Lung (tissue), 12 donors: Measurements from ENCODE around the gene RPGRIP1L. TPM values are rescaled to one million over a fixed set of nuclear protein-coding genes. Genes with fewer than 3 reads are reported as not detected.

Source experiments
- ATAC-seq: fragments of 200-7000 bp; cut with Tn5 transposase; one replicate; pipeline ENCODE4 v1.9.1; 2020; ENCODE audit warnings: moderate number of reproducible peaks; ENCODE audit not compliant: insufficient read depth, low FRiP score
- DNase-seq, 3 donors: peaks; one replicate each; pipeline ENCODE4 v3.0.0-alpha.2; 2013 to 2017
- H3K27ac ChIP-seq, 2 donors: one replicate each; pipeline ENCODE4 v1.5.1; 2013; ENCODE audit warnings: mild to moderate bottlenecking in 2 of 2, moderate library complexity in 2 of 2, control low read depth in 1 of 2, inconsistent platforms in 1 of 2, low read depth in 1 of 2, low read length in 1 of 2
- H3K27me3 ChIP-seq, 3 donors: one replicate each; pipeline ENCODE4 v1.5.1; 2013; ENCODE audit warnings: low read length in 2 of 3; ENCODE audit not compliant: control insufficient read depth in 3 of 3, insufficient read depth in 3 of 3
- H3K36me3 ChIP-seq, 4 donors: one replicate each; pipeline ENCODE4 v1.5.1; 2013; ENCODE audit warnings: low read length in 4 of 4, mild to moderate bottlenecking in 1 of 4, moderate library complexity in 1 of 4; ENCODE audit not compliant: control insufficient read depth in 4 of 4, insufficient read depth in 4 of 4
- H3K4me1 ChIP-seq, 5 donors: one replicate each; pipeline ENCODE4 v1.5.1; 2013; ENCODE audit warnings: low read length in 5 of 5, mild to moderate bottlenecking in 2 of 5, moderate library complexity in 1 of 5; ENCODE audit not compliant: control insufficient read depth in 5 of 5, insufficient read depth in 5 of 5
- H3K4me3 ChIP-seq: one replicate; pipeline ENCODE4 v1.5.1; 2013; ENCODE audit warnings: mild to moderate bottlenecking, control low read depth, moderate library complexity
- H3K9ac ChIP-seq, 2 donors: one replicate each; pipeline ENCODE4 v1.5.1; 2013; ENCODE audit warnings: low read length in 2 of 2, control low read depth in 1 of 2; ENCODE audit not compliant: insufficient read depth in 1 of 2
- H3K9me3 ChIP-seq, 4 donors: one replicate each; pipeline ENCODE4 v1.5.1; 2013; ENCODE audit warnings: low read length in 3 of 4, mild to moderate bottlenecking in 1 of 4, moderate library complexity in 1 of 4; ENCODE audit not compliant: control insufficient read depth in 4 of 4, insufficient read depth in 3 of 4
- WGBS, 2 donors: extraction: QIAGEN DNeasy Blood & Tissue Kit; methylation state at CpG; one replicate each; pipeline ENCODE4 v1.1.7; 2013; 5-methylcytosine and 5-hydroxymethylcytosine counted together
- polyA plus RNA-seq, 2 donors: library from polyadenylated mRNA; stranded (reverse); fragments of 200-250 nt; gene quantifications; one replicate each; pipeline ENCODE4 v1.2.1, GENCODE V29; 2013
- total RNA-seq, 2 donors: library from RNA; depleted of rRNA in 1 of 2; stranded (reverse); fragments of >200 nt in 1 of 2; gene quantifications; one replicate each; pipeline ENCODE4 v1.2.1, GENCODE V29; 2014 to 2021
- TF ChIP-seq, protein P1 (sequence below): IDR thresholded peaks from 2 replicates; pipeline ENCODE4 v1.5.1; 2012; ENCODE audit warnings: mild to moderate bottlenecking; ENCODE audit errors: control extremely low read depth, extremely low read depth
- donor health status: control.
- donor health status: control.
- donor health status: Bipolar disorder and iron deficiency.
- donor health status: healthy.
- donor health status: DM: yes; HTN: yes; CAD: no.

RPGRIP1L gene
- total and polyA plus RNA-seq, 4 donors: 2.2 to 17.9 (median 6.2) TPM

DNA sequence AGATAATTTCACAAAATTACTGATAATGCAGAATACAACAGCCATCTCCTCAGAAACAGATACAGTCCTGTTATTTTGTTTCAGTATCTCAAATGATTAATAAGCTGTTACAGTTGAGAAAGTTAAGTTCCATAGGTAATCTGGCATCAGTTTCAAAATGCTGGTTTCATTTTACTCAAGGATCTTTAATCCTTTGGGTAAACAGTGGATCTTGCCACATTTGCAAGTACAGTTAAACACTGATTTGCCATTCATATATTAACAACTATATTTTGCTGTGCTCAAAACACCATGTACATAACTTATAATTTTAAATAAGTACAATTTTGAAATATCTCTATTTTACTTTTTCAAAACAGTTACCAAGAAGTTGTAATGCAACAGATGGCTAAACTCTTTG is 31.2 kb downstream of the RPGRIP1L start:
- no peak overlapping the region for H3K9ac ChIP-seq
- H3K4me1 ChIP-seq: no peaks in the 10 kb centered on the region
- H3K27me3 ChIP-seq: no peaks in the 10 kb centered on the region
- ATAC-seq (no peak), DNase-seq (no peak)
- TF ChIP-seq, protein P1, sequence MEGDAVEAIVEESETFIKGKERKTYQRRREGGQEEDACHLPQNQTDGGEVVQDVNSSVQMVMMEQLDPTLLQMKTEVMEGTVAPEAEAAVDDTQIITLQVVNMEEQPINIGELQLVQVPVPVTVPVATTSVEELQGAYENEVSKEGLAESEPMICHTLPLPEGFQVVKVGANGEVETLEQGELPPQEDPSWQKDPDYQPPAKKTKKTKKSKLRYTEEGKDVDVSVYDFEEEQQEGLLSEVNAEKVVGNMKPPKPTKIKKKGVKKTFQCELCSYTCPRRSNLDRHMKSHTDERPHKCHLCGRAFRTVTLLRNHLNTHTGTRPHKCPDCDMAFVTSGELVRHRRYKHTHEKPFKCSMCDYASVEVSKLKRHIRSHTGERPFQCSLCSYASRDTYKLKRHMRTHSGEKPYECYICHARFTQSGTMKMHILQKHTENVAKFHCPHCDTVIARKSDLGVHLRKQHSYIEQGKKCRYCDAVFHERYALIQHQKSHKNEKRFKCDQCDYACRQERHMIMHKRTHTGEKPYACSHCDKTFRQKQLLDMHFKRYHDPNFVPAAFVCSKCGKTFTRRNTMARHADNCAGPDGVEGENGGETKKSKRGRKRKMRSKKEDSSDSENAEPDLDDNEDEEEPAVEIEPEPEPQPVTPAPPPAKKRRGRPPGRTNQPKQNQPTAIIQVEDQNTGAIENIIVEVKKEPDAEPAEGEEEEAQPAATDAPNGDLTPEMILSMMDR: no peak
- H3K4me3 ChIP-seq: no peak overlapping the region
- H3K36me3 ChIP-seq: peaks cover 0 to 4% (median 0%) of the 10 kb centered on the region in 4 donors
- no peak overlapping the region for H3K27ac ChIP-seq
- no peaks in the 10 kb centered on the region for H3K9me3 ChIP-seq

DNA sequence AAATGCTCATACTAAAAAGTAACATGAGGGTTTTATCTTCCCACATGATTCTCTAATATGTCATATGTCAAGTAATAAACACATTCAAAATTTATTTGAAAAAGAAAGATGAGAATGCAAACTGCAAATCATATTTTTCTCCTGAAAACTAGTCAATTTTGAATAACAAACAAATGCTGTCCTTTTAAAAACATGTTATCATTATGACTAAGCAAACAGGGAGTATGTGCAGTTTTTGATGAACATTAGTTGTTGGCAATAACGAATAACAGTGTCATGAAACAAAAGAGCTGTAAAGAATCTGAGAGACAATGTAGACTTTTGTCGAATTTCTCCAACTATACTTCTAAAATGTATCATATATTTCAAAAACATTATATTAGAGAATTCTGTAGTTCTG is 34.8 kb downstream of the RPGRIP1L start:
- TF ChIP-seq, protein P1: no peak
- Histone ChIP-seq H3K36me3 (peaks cover 0 to 4% (median 0%) of the 10 kb centered on the region in 4 donors), H3K9me3 (no peaks in the 10 kb centered on the region), H3K4me3 (no peak overlapping the region), H3K9ac (no peak overlapping the region), H3K27ac (no peak overlapping the region), H3K27me3 (no peaks in the 10 kb centered on the region), H3K4me1 (peaks cover 0 to 4% (median 0%) of the 10 kb centered on the region in 5 donors)
- no peak for ATAC-seq
- DNase-seq: no peak
- WGBS, 2 donors: 96 to 98% methylated on average over 2 of the region's 2 CpGs

DNA sequence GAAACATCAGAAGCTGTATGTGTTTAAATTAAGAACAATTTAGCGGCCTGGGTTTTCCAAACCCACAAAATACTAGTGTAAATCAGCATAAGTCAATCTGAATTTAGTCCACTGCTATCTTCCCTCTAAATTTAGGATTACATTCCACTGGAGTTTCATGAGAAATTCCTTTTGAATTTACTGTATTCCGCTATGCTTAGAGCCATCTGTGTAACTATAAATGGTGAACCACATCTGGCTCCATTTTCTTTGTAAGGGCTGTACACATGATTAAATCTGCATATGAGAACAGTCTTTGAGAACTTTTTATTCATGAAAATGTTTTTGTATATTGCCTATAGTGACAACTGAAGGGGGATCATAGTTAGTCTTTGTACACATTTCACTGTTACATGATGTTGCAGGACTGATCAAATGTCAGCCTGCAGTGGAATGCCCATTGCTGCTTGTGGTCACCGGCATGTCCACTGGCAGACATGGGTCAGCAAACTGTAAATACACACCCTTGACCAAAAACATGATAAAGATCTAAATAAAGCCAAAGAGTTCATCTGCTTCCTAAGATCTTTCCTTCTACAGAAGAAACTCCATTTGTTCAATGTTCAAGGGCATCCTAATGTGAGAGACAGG is 36.8 kb downstream of the RPGRIP1L start:
- no peak overlapping the region for H3K9ac ChIP-seq
- DNase-seq (no peak), ATAC-seq (no peak)
- peaks cover 0 to 4% (median 0%) of the 10 kb centered on the region in 5 donors for H3K4me1 ChIP-seq
- H3K36me3 ChIP-seq: peaks cover 0 to 4% (median 0%) of the 10 kb centered on the region in 4 donors
- 91 to 95% methylated on average over 3 of the region's 3 CpGs for WGBS, 2 donors
- no peaks in the 10 kb centered on the region for H3K9me3 ChIP-seq
- H3K4me3 ChIP-seq: no peak overlapping the region
- no peak overlapping the region for H3K27ac ChIP-seq
- no peaks in the 10 kb centered on the region for H3K27me3 ChIP-seq
- TF ChIP-seq, protein P1: no peak

DNA sequence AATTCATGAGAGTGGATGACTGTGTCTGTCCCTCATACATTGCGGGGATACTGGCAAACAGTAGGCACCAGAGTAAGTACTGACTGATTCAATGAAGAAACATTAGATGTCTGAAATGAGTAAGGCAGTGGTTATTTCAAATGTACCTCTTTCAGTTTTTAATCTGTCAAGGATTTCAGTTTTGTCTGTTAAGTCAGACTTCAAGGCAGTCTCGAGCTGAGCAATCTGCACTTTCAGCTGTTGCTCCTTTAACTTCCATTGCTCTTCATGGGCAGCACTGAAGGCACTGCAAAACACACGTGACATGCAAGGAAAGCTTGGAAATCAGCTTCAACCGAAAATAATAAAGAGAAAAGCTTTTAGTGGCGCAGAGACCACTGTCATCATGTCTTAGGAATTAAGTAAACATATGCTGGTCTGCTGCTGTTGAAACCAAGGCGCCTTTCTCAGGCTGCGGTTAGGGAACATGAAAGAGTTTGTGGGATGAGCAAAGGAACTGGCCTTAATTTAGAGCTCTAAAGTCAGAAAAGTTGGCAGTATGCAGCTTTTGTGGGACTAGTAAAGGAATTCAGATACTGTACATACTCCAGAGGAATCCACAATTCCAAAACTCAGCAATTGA is 38.8 kb downstream of the RPGRIP1L start:
- 70 to 76% methylated on average over 7 of the region's 7 CpGs for WGBS, 2 donors
- H3K27me3 ChIP-seq: no peaks in the 10 kb centered on the region
- no peak overlapping the region for H3K4me3 ChIP-seq
- ATAC-seq (no peak), DNase-seq (peak in 2 of 3 donors; percentile 21 to 54)
- peaks cover 0 to 4% (median 0%) of the 10 kb centered on the region in 5 donors for H3K4me1 ChIP-seq
- TF ChIP-seq, protein P1: no peak
- no peak overlapping the region for H3K9ac ChIP-seq
- H3K27ac ChIP-seq: no peak overlapping the region
- H3K36me3 ChIP-seq: no peaks in the 10 kb centered on the region
- H3K9me3 ChIP-seq: no peaks in the 10 kb centered on the region
